Measurements from ENCODE around the gene MTFR1L. TPM values are rescaled to one million over a fixed set of nuclear protein-coding genes. Genes with fewer than 3 reads are reported as not detected.

Gene MTFR1L
- total and polyA plus RNA-seq, 9 of the 15 experiments (the other 6 are each of a cell fraction or from before 2014, with no cell fraction given): 41.4 to 98.5 (median 53.7) TPM

DNA sequence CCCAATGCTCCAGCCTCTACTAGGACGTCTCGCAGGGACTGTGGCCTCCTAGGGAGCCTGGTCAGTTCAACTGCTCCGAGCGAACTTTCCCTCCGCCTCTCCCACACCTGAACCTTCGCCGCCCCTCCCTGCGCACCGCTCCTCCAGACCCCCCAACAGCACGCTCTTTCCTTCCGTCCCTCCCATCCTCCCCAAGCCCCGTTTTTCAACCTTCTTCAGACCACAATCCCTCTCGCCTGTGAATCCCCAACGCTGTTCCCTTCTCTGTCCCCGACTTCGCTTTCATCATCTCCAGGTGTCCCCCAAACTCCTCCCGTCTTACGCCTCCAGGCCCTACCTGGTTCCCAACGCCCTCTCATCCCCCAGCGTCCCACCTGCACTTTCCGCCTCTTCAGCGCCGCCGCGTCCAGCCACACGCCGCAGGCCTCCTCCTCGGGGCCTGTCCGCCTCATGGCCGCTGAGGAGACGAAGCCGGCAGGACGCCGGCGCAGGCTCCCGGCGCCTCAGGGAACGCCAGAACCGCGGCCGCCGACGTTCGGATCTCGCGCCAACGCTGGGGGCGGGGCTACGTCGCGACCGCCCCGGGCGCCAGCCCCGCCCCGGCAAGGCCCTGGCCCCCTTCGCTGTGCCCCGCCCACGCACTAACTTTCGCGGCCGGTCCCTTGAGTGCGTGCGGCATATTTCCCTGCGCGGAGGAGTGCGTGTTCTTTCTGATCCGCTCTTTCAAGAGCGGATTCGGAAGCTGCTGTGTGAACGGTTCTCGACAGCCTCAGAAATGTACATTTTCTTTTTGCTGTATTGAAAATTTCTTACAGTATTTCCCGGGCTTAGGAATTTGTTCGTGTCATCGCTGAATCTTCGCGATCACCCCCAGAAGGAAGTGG, 39.4 kb downstream of the MTFR1L start, which contains the start of gene AUNIP (continued):
- peak; percentile 70; the same call in 1 of the 2 replicates for TF ChIP-seq ZNF740 (CRISPR knock-in tag; IDR thresholded peaks at IDR 0.05)
- TF ChIP-seq ZNF740 (tag; IDR thresholded peaks at IDR 0.05): no peak
- TF ChIP-seq ZNF668 (CRISPR knock-in tag; IDR thresholded peaks at IDR 0.05): no peak
- no peak for TF ChIP-seq YBX1 (IDR thresholded peaks at IDR 0.05)
- no peak for TF ChIP-seq CBX8 (IDR thresholded peaks at IDR 0.05; ENCODE audit: borderline replicate concordance, extremely low read depth, low read depth, low read length, poor library complexity, severe bottlenecking)
- TF ChIP-seq ZNF584 (CRISPR knock-in tag; IDR thresholded peaks at IDR 0.05; ENCODE audit: low read depth): 0 out of 2 replicates have a peak, but pooled peaks have one; percentile 58
- TF ChIP-seq SRSF3 (IDR thresholded peaks at IDR 0.05; ENCODE audit: insufficient read depth, low read length): no peak
- TF ChIP-seq, protein P1, sequence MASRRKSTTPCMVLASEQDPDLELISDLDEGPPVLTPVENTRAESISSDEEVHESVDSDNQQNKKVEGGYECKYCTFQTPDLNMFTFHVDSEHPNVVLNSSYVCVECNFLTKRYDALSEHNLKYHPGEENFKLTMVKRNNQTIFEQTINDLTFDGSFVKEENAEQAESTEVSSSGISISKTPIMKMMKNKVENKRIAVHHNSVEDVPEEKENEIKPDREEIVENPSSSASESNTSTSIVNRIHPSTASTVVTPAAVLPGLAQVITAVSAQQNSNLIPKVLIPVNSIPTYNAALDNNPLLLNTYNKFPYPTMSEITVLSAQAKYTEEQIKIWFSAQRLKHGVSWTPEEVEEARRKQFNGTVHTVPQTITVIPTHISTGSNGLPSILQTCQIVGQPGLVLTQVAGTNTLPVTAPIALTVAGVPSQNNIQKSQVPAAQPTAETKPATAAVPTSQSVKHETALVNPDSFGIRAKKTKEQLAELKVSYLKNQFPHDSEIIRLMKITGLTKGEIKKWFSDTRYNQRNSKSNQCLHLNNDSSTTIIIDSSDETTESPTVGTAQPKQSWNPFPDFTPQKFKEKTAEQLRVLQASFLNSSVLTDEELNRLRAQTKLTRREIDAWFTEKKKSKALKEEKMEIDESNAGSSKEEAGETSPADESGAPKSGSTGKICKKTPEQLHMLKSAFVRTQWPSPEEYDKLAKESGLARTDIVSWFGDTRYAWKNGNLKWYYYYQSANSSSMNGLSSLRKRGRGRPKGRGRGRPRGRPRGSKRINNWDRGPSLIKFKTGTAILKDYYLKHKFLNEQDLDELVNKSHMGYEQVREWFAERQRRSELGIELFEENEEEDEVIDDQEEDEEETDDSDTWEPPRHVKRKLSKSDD (conservative IDR thresholded peaks at IDR 0.05; ENCODE audit: low read length): no peak
- TF ChIP-seq ATF2 (CRISPR knock-in tag; IDR thresholded peaks at IDR 0.05): no peak
- TF ChIP-seq ARNT (IDR thresholded peaks at IDR 0.05): peak; percentile 53 to 59; a peak in 2 of 4 replicates
- TF ChIP-seq RBM22 (IDR thresholded peaks at IDR 0.05; ENCODE audit: low read depth, low read length, poor library complexity, severe bottlenecking): no peak
- peak in 1 of 2 experiments; percentile 38; a peak in 1 of 4 replicates for TF ChIP-seq MCM7 (IDR thresholded peaks at IDR 0.05)
- peak; percentile 79 for TF ChIP-seq GTF2F1 (IDR thresholded peaks at IDR 0.05; ENCODE audit: low read depth, low read length)
- peak; percentile 98 for TF ChIP-seq RBBP5 (IDR thresholded peaks at IDR 0.05; ENCODE audit: borderline replicate concordance, insufficient read depth, low read length, poor library complexity, severe bottlenecking)
